ENCODE measurements around the gene ANGPTL8. TPM values are rescaled to one million over a fixed set of nuclear protein-coding genes. Genes with fewer than 3 reads are reported as not detected.

The ANGPTL8 gene
- total RNA-seq, 1 experiment from 2014 or later = not detected

GRCh38 chr19:11224429-11224828, 15.0 kb upstream of the ANGPTL8 start:
- TF ChIP-seq CTCF (conservative IDR thresholded peaks at IDR 0.05; ENCODE audit: low read depth, low read length) (no peak), EZH2 (IDR thresholded peaks at IDR 0.05; ENCODE audit: borderline replicate concordance, low read depth, low read length, poor library complexity, severe bottlenecking) (no peak)
- Histone ChIP-seq H3K9me3 (ENCODE audit: low read depth, low read length, poor library complexity, severe bottlenecking) (peaks cover 4% of the 10 kb centered on the region), H3K27me3 (replicated peaks; ENCODE audit: insufficient read depth, low read depth, low read length, poor library complexity) (no peaks in the 10 kb centered on the region), H3K36me3 (ENCODE audit: insufficient read depth, low read length, poor library complexity, severe bottlenecking) (peaks cover 14% of the 10 kb centered on the region), H3K4me1 (ENCODE audit: insufficient read depth, low read length, poor library complexity, severe bottlenecking) (no peaks in the 10 kb centered on the region), H3K4me3 (ENCODE audit: low read depth, low read length, poor library complexity, severe bottlenecking) (no peak overlapping the region), H3K27ac (ENCODE audit: low read depth, low read length, poor library complexity, severe bottlenecking) (no peak overlapping the region)
- CTCF ChIA-PET = no interaction called here
- no TSS peak for BruUV-seq (replicated peaks)
- POLR2A ChIA-PET (ENCODE audit: low non-redundant PET) = no interaction called here
- DNase-seq (ENCODE audit: low spot score) = no peak
- intact Hi-C loops (cut with micrococcal nuclease; ENCODE audit: unreplicated experiment) = no loop called here

DNA sequence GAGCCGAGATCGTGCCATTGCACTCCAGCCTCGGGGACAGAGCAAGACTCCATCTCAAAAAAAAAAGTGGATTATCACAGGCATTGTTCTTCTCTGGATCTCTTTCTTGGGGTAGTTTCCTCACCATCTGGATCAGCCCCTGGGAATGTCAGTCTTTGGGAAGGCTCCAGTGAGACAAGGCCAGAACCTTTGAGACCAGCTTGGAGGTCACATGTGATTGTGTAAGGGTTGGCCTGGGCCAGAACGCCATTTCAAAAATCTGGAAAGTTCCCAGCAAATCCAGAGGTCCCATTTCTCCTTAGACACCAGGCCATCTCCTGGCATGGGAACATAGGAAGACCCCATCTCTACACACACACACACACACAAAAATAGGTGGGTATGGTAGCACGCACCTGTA, 14.2 kb upstream of the ANGPTL8 start:
- Histone ChIP-seq H3K27me3 (replicated peaks; ENCODE audit: insufficient read depth, low read depth, low read length, poor library complexity) (no peaks in the 10 kb centered on the region), H3K9me3 (ENCODE audit: low read depth, low read length, poor library complexity, severe bottlenecking) (peaks cover 4% of the 10 kb centered on the region), H3K27ac (ENCODE audit: low read depth, low read length, poor library complexity, severe bottlenecking) (no peak overlapping the region), H3K4me3 (ENCODE audit: low read depth, low read length, poor library complexity, severe bottlenecking) (no peak overlapping the region), H3K4me1 (ENCODE audit: insufficient read depth, low read length, poor library complexity, severe bottlenecking) (no peaks in the 10 kb centered on the region), H3K36me3 (ENCODE audit: insufficient read depth, low read length, poor library complexity, severe bottlenecking) (peaks cover 14% of the 10 kb centered on the region)
- intact Hi-C loops (cut with micrococcal nuclease; ENCODE audit: unreplicated experiment) = no loop called here
- ChIA-PET CTCF (no interaction called here), POLR2A (ENCODE audit: low non-redundant PET) (no interaction called here)
- no TSS peak for BruUV-seq (replicated peaks)
- no peak for DNase-seq (ENCODE audit: low spot score)
- no peak for TF ChIP-seq CTCF (conservative IDR thresholded peaks at IDR 0.05; ENCODE audit: low read depth, low read length)
- no peak for TF ChIP-seq EZH2 (IDR thresholded peaks at IDR 0.05; ENCODE audit: borderline replicate concordance, low read depth, low read length, poor library complexity, severe bottlenecking)

DNA sequence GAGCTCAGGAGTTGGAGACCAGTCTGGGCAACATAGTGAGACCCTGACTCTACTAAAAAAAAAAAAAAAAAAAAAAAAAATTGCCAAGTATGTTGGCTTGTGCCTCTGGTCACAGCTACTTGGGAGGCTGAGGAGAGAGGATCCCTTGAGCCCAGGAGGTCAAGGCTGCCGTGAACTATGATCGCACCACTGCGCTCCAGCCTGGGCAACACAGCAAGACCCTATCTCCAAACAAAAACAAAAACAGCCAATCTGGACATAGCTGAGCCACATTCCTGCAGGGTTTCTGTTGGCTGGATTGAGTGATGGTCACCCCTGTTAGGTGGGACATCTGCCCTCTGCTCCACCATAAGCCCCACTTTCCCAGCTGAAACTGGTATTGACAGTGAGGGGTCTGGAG, 13.6 kb upstream of the ANGPTL8 start:
- Histone ChIP-seq H3K4me3 (ENCODE audit: low read depth, low read length, poor library complexity, severe bottlenecking) (no peak overlapping the region), H3K9me3 (ENCODE audit: low read depth, low read length, poor library complexity, severe bottlenecking) (peaks cover 4% of the 10 kb centered on the region), H3K4me1 (ENCODE audit: insufficient read depth, low read length, poor library complexity, severe bottlenecking) (no peaks in the 10 kb centered on the region), H3K27me3 (replicated peaks; ENCODE audit: insufficient read depth, low read depth, low read length, poor library complexity) (no peaks in the 10 kb centered on the region), H3K27ac (ENCODE audit: low read depth, low read length, poor library complexity, severe bottlenecking) (no peak overlapping the region), H3K36me3 (ENCODE audit: insufficient read depth, low read length, poor library complexity, severe bottlenecking) (peaks cover 14% of the 10 kb centered on the region)
- TF ChIP-seq CTCF (conservative IDR thresholded peaks at IDR 0.05; ENCODE audit: low read depth, low read length) (no peak), EZH2 (IDR thresholded peaks at IDR 0.05; ENCODE audit: borderline replicate concordance, low read depth, low read length, poor library complexity, severe bottlenecking) (no peak)
- ChIA-PET POLR2A (ENCODE audit: low non-redundant PET) (no interaction called here), CTCF (no interaction called here)
- BruUV-seq (replicated peaks) = no TSS peak
- intact Hi-C loops (cut with micrococcal nuclease; ENCODE audit: unreplicated experiment) = loop anchor here (1.0 kb wide), 1 partner anchor 26 kb away; no protein-coding TSS in a partner anchor
- DNase-seq (ENCODE audit: low spot score) = no peak

Data from A673 (cell line).